ENCODE data around the gene POLG2. TPM values are rescaled to one million over a fixed set of nuclear protein-coding genes. Genes with fewer than 3 reads are reported as not detected.
"Not testable (repeated sequence)": the region's sequence is repeated elsewhere in the genome, so short reads cannot be mapped to it uniquely, and the experiment has no call there.

The POLG2 gene
- total RNA-seq, 1 donor from 2014 or later, result 8.7 TPM

DNA sequence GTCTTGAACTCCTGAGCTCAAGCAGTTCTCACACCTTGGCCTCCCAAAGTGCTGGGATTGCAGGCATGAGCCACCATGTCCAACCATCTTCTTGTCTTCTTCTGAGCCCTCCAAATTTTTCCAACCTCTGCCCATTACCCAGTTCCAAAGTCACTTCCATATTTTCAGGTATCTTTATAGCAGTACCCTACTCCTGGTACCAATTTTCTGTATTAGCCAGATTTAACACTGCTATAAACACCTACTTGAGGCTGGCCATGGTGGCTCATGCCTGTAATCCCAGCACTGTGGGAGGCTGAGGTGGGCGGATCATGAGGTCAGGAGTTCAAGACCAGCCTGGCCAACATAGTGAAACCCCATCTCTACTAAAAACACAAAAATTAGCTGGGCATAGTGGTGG is 57.3 kb downstream of the POLG2 start:
- DNase-seq, result not testable (repeated sequence)

DNA sequence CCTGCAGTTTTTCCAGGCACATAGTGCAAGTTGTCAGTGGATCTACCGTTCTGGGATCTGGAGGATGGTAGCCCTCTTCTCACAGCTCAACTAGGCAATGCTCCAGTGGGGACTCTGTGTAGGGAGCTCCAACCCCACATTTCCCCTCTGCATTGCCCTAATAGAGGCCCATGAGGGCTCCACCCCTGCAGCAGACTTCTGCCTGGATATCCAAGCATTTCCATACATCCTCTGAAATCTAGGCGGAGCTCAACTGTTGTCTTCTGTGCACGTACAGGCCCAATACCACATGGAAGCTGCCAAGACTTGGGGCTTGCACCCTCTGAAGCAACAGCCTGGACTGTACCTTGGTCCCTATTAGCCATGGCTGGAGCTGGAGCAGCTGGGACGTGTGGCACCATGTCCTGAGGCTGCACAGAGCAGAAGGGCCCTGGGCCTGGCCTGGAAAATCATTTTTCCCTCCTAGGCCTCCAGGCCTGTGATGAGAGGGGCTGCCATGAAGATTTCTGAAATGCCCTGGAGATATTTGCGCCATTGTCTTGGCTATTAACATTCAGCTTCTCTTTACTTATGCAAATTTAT is 58.8 kb downstream of the POLG2 start:
- DNase-seq, result no peak

DNA sequence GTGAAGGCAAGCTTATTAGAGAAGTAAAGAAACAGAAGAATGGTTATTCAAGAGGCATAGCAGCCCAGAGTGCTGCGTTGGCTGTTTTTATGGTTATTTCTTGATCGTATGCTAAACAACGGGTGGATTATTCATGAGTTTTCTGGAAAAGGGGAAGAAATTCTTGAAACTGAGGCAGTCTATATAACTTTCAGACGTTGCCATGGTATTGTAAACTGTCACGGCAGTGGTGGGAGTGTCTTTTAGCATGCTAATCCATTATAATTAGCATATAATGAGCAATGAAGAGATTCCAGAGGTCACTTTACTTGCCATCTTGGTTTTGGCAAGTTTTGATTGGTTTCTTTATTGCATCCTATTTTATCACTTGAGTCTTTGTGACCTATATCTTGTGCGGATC is 65.3 kb downstream of the POLG2 start:
- no peak for DNase-seq

DNA sequence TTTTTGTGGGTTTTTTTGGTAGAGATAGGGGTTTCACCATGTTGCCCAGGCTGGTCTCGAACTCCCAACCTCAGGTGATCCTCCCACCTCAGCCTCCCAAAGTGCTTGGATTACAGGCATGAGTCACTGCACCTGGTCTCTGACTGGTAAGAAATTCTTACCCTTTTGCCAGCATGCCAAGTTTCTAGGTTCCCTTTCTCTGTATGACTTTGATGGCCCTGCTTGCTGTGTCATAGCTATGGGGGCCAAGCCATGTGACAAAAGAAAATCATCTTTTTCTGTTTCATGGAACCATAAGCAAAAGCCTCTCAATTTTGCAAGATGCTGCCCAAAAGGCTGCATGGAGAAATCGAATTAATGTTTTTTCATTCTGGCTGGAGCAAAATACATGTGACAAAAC is 66.8 kb downstream of the POLG2 start:
- not testable (repeated sequence) for DNase-seq

DNA sequence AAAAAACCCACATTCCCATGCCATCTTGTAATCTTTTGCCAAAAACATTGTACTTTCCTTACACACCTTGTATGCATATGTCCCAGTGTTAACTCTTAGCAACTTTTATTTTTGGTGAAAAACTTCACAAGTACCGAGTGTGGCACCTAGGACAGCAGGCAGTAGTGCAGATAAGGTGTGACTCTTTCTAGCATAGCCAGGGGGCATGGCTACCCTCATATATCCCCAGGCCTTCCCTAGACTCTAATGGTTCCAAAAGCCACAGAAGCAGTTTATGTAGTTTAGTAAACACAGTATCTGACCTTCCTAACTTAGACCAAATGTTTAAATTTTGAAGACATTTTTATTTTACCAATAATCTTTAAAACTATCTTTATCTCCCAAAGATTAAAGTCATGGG is 68.4 kb downstream of the POLG2 start:
- no peak for DNase-seq

Other genes starting within 250 kb of the POLG2 start
- 34.9 and 47.8 TPM in 2 replicates for gene TEX2, start 233.8 kb downstream of the POLG2 start, total RNA-seq
- gene PECAM1, start 106.2 kb downstream of the POLG2 start, total RNA-seq, result 959 and 1,308 TPM in 2 replicates
- gene MILR1, start 47.9 kb downstream of the POLG2 start, total RNA-seq, result 2.7 and 3.2 TPM in 2 replicates
- gene DDX5, start 9.2 kb upstream of the POLG2 start, total RNA-seq, result 520 and 574 TPM in 2 replicates
- gene CEP95, start 9.9 kb upstream of the POLG2 start, total RNA-seq, result 16.1 and 23.1 TPM in 2 replicates
- 124 and 150 TPM in 2 replicates for gene SMURF2, start 165.3 kb upstream of the POLG2 start, total RNA-seq